Mesendoderm (in vitro differentiated cells): ENCODE measurements around the gene SOX9.
A peak's percentile ranks its signal among the peaks of the same experiment; 100 is the strongest.
"Not testable (repeated sequence)": the region's sequence is repeated elsewhere in the genome, so short reads cannot be mapped to it uniquely, and the experiment has no call there.

Source experiments
- DNase-seq: peaks from one replicate; pipeline ENCODE4 v3.0.0; 2013
- H2AK5ac ChIP-seq: 2 replicates; pipeline ENCODE4 v1.6.1; 2013; ENCODE audit warnings: low read length, inconsistent platforms
- H2BK120ac ChIP-seq: 2 replicates; pipeline ENCODE4 v1.6.1; 2013; ENCODE audit warnings: low read depth, mild to moderate bottlenecking, low read length, moderate library complexity, mixed read lengths
- H2BK15ac ChIP-seq: replicated peaks from 2 replicates; pipeline ENCODE4 v1.6.1; 2013; ENCODE audit warnings: low read depth, mild to moderate bottlenecking, moderate library complexity
- H2BK5ac ChIP-seq: 2 replicates; pipeline ENCODE4 v1.6.1; 2013; ENCODE audit warnings: low read length, inconsistent platforms
- H3K18ac ChIP-seq: 2 replicates; pipeline ENCODE4 v1.6.1; 2013; ENCODE audit warnings: mild to moderate bottlenecking, low read length, mixed read lengths
- H3K23ac ChIP-seq: one replicate; pipeline ENCODE4 v1.6.1; 2013; ENCODE audit warnings: low read length
- H3K27ac ChIP-seq: 2 replicates; pipeline ENCODE4 v1.5.1; 2013; ENCODE audit warnings: low read depth, mild to moderate bottlenecking, inconsistent platforms, low read length, moderate library complexity
- H3K27me3 ChIP-seq: 2 replicates; pipeline ENCODE4 v1.6.1; 2013; ENCODE audit warnings: low read length, control low read depth, mild to moderate bottlenecking, inconsistent platforms; ENCODE audit not compliant: insufficient read depth, poor library complexity
- H3K36me3 ChIP-seq: 2 replicates; pipeline ENCODE4 v1.6.1; 2013; ENCODE audit warnings: low read length, inconsistent platforms; ENCODE audit not compliant: control insufficient read depth, insufficient read depth
- H3K4ac ChIP-seq: one replicate; pipeline ENCODE4 v1.6.1; 2013; ENCODE audit warnings: low read depth, mild to moderate bottlenecking, low read length, moderate library complexity
- H3K4me1 ChIP-seq: 2 replicates; pipeline ENCODE4 v1.6.1; 2013; ENCODE audit warnings: low read depth, low read length, inconsistent platforms; ENCODE audit not compliant: control insufficient read depth
- H3K4me2 ChIP-seq: 2 replicates; pipeline ENCODE4 v1.6.1; 2013; ENCODE audit warnings: low read length
- H3K4me3 ChIP-seq: 2 replicates; pipeline ENCODE4 v1.5.1; 2013; ENCODE audit warnings: mild to moderate bottlenecking, low read length
- H3K56ac ChIP-seq: one replicate; pipeline ENCODE4 v1.6.1; 2013; ENCODE audit warnings: low read length
- H3K79me1 ChIP-seq: 2 replicates; pipeline ENCODE4 v1.6.1; 2013; ENCODE audit warnings: low read length, inconsistent platforms
- H3K79me2 ChIP-seq: 2 replicates; pipeline ENCODE4 v1.6.1; 2013; ENCODE audit warnings: mild to moderate bottlenecking, low read length; ENCODE audit not compliant: control insufficient read depth, insufficient read depth
- H3K9ac ChIP-seq: 2 replicates; pipeline ENCODE4 v1.6.1; 2013; ENCODE audit warnings: low read length, inconsistent platforms
- H4K5ac ChIP-seq: one replicate; pipeline ENCODE4 v1.6.1; 2013; ENCODE audit warnings: low read length
- H4K8ac ChIP-seq: one replicate; pipeline ENCODE4 v1.6.1; 2013; ENCODE audit warnings: low read depth, mild to moderate bottlenecking, control low read depth, low read length, moderate library complexity
- WGBS: extraction: QIAGEN DNeasy Blood & Tissue Kit; methylation state at CpG from one replicate; pipeline ENCODE4 v1.1.7; 2013; ENCODE audit warnings: low lambda C conversion rate, missing lambda C conversion rate; ENCODE audit not compliant: insufficient coverage; ENCODE audit errors: extremely low coverage; 5-methylcytosine and 5-hydroxymethylcytosine counted together

The SOX9 gene

GRCh38 chr17:72111336-72111923 is 9.4 kb upstream of the SOX9 start:
- no peaks in the 10 kb centered on the region for H3K36me3 ChIP-seq
- DNase-seq, result no peak
- H3K4me2 ChIP-seq, result no peak overlapping the region
- peaks cover 5% of the 10 kb centered on the region for H3K4me1 ChIP-seq
- H3K79me1 ChIP-seq, result no peaks in the 10 kb centered on the region
- no peak overlapping the region for H3K27ac ChIP-seq
- no peak overlapping the region for H3K56ac ChIP-seq
- no peak overlapping the region for H3K18ac ChIP-seq
- H4K8ac ChIP-seq, result no peak overlapping the region
- H3K27me3 ChIP-seq, result peaks cover 5% of the 10 kb centered on the region
- no peak overlapping the region for H2AK5ac ChIP-seq
- no peak overlapping the region for H3K4ac ChIP-seq
- peak overlapping the region; percentile 45 for H3K23ac ChIP-seq
- H3K79me2 ChIP-seq, result no peaks in the 10 kb centered on the region
- no CpG with 5 or more reads among the region's 10 CpGs for WGBS
- no peak overlapping the region for H2BK5ac ChIP-seq
- H2BK120ac ChIP-seq, result no peak overlapping the region
- no peak overlapping the region for H4K5ac ChIP-seq
- no peak overlapping the region for H2BK15ac ChIP-seq
- no peak overlapping the region for H3K9ac ChIP-seq
- H3K4me3 ChIP-seq, result no peak overlapping the region

DNA sequence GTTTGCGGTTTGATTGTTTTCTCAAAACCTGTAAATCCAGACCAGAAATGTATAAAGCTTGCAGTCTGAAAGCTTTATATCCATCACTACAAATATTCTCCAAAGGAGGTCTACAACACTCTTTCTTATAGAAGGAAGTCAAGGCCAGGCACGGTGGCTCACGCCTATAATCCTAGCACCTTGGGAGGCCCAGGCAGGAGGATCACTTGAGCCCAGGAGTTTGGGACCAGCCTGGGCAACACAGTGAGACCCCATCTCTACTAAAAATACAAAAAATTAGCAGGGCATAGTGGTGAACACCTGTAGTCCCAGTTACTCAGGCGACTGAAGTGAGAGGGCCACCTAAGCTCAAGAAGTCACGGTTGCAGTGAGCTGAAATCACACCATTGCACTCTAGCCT is 8.9 kb upstream of the SOX9 start:
- H3K56ac ChIP-seq, H2BK120ac ChIP-seq, H3K23ac ChIP-seq, H3K27ac ChIP-seq, H2BK5ac ChIP-seq, H4K5ac ChIP-seq, H3K79me2 ChIP-seq, DNase-seq, H3K4ac ChIP-seq, H3K9ac ChIP-seq, H3K79me1 ChIP-seq, H3K4me1 ChIP-seq, H3K4me3 ChIP-seq, H3K36me3 ChIP-seq, H2AK5ac ChIP-seq, H3K18ac ChIP-seq, H4K8ac ChIP-seq, H3K4me2 ChIP-seq, H2BK15ac ChIP-seq: not testable (repeated sequence)
- peaks cover 10% of the 10 kb centered on the region for H3K27me3 ChIP-seq
- no CpG with 5 or more reads among the region's 5 CpGs for WGBS

DNA sequence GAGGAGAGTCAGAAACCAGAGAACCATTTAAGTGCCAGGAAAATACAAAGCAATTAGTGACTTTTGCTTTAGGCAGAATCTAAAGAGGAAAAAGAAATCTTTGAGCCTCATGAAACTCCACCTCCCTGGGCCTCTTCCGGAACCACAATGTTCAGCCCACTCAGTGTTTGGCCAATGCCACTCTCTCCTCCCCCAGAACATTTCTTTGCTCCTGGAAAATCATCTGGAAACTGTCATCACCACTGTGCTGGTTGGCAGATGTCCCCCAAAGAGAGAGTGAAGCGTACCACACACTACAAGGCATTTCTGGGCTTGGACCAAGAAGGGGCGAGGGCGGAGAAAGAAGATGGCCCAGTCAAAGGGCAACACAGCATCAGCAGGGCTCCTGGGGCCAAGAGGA is 7.1 kb upstream of the SOX9 start:
- Histone ChIP-seq H3K27me3 (peaks cover 26% of the 10 kb centered on the region), H3K4me1 (peaks cover 8% of the 10 kb centered on the region), H2AK5ac (no peak overlapping the region), H3K79me1 (no peaks in the 10 kb centered on the region), H3K27ac (no peak overlapping the region), H3K56ac (no peak overlapping the region), H3K4me3 (no peak overlapping the region), H2BK120ac (no peak overlapping the region), H3K23ac (no peak overlapping the region), H4K8ac (no peak overlapping the region), H3K9ac (no peak overlapping the region), H3K36me3 (no peaks in the 10 kb centered on the region), H2BK15ac (no peak overlapping the region), H3K4me2 (no peak overlapping the region), H3K18ac (no peak overlapping the region), H2BK5ac (no peak overlapping the region), H3K4ac (no peak overlapping the region), H4K5ac (no peak overlapping the region), H3K79me2 (no peaks in the 10 kb centered on the region)
- no CpG with 5 or more reads among the region's 4 CpGs for WGBS
- DNase-seq, result no peak

GRCh38 chr17:72115781-72116525 is 4.9 kb upstream of the SOX9 start:
- no CpG with 5 or more reads among the region's 39 CpGs for WGBS
- DNase-seq, result no peak
- peak overlapping the region; percentile 56 for H3K56ac ChIP-seq
- H4K5ac ChIP-seq, result no peak overlapping the region
- H3K9ac ChIP-seq, result peak overlapping the region; percentile 45
- no peaks in the 10 kb centered on the region for H3K36me3 ChIP-seq
- H3K18ac ChIP-seq, result no peak overlapping the region
- peak overlapping the region; percentile 94 for H3K4me2 ChIP-seq
- no peak overlapping the region for H2BK15ac ChIP-seq
- no peaks in the 10 kb centered on the region for H3K79me2 ChIP-seq
- H4K8ac ChIP-seq, result no peak overlapping the region
- no peak overlapping the region for H3K27ac ChIP-seq
- H2BK120ac ChIP-seq, result no peak overlapping the region
- no peak overlapping the region for H2BK5ac ChIP-seq
- H2AK5ac ChIP-seq, result no peak overlapping the region
- H3K4me1 ChIP-seq, result peaks cover 7% of the 10 kb centered on the region
- H3K23ac ChIP-seq, result no peak overlapping the region
- H3K27me3 ChIP-seq, result peaks cover 29% of the 10 kb centered on the region
- no peak overlapping the region for H3K4ac ChIP-seq
- H3K4me3 ChIP-seq, result peak overlapping the region; percentile 38
- no peaks in the 10 kb centered on the region for H3K79me1 ChIP-seq

DNA sequence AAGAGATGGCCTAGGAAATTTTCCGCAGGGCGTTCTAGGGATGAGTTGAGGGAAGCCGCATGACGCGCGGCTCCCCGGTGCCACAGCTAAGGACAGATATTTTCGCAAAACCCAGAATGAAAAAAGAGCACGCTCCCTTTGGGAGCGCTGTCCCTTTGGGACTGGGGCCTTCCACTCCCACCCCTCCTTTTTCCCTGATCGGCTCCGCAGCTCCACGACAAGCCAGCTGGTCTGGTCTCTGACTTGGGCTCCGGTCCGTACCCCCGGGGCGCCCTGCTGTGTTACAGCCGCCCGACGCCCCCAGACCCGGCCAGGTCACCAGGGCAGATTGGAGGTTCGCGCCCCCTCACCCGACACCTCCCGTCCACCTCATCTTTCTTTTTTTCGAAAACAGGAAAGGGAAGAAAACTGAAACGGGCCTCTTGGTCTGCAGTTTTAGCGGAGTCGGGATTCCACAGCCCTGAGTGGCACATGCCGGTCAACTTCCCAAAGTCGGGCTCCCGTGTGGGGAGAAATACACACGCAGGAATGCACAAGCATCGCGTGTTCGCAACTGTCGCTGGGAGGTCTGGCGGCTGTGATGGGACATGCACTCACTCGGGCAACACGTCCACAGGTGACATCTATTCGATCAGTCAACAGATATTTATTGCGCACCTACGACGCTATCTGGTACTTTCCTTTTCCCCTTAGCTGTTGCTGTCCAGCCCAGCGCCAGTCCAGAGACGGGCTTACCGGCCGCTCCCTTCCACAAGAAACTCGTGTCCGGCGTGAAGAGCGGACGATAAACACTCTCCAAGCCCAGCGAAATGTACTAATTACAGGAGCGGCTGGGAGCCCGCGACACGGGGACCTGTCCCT is 3.9 kb upstream of the SOX9 start:
- Histone ChIP-seq H3K36me3 (no peaks in the 10 kb centered on the region), H3K4me2 (peak overlapping the region; percentile 94), H3K18ac (no peak overlapping the region), H2BK120ac (no peak overlapping the region), H3K9ac (no peak overlapping the region), H3K27me3 (peaks cover 29% of the 10 kb centered on the region), H3K4ac (no peak overlapping the region), H3K23ac (no peak overlapping the region), H3K27ac (no peak overlapping the region), H3K4me1 (peaks cover 7% of the 10 kb centered on the region), H3K56ac (peak overlapping the region; percentile 49), H2BK15ac (no peak overlapping the region), H4K8ac (no peak overlapping the region), H2AK5ac (no peak overlapping the region), H3K79me2 (no peaks in the 10 kb centered on the region), H3K4me3 (no peak overlapping the region), H3K79me1 (no peaks in the 10 kb centered on the region), H2BK5ac (no peak overlapping the region), H4K5ac (no peak overlapping the region)
- DNase-seq, result no peak
- no CpG with 5 or more reads among the region's 58 CpGs for WGBS
